HepG2 (cell line): Measurements from ENCODE around the gene OR5K3. TPM values are rescaled to one million over a fixed set of nuclear protein-coding genes. Genes with fewer than 3 reads are reported as not detected.

Experiments
- ATAC-seq: fragments of 200-7000 bp; cut with Tn5 transposase; 3 replicates; pipeline ENCODE4 v1.9.1; 2020; ENCODE audit warnings: mild to moderate bottlenecking, moderate library complexity
- BruUV-seq: library from RNA; stranded (reverse); fragments of 400-500 nt; replicated peaks from 2 replicates; lab custom pipeline; 2021; lab: Mats Ljungman, UMichigan
- CTCF ChIA-PET: fragments of 300-600 bp; formaldehyde crosslinking; extraction: SDS; loops from one replicate; lab custom pipeline; 2021; ENCODE audit warnings: low total read pairs, inconsistent platforms, low intra/inter-chr PET ratio; lab: Yijun Ruan, JAX
- POLR2A ChIA-PET: fragments of 350-600 bp; sonication (Branson Sonifier 250); formaldehyde crosslinking; loops from one replicate; lab custom pipeline; 2020; ENCODE audit warnings: antibody characterized with exemption, inconsistent platforms; lab: Yijun Ruan, JAX
- DNase-seq: peaks from one replicate; pipeline ENCODE4 v3.0.0-alpha.2; 2015; ENCODE audit warnings: low spot score
- FAIRE-seq: peaks from 3 replicates; lab custom pipeline; 2011; peaks lifted over from hg19 to GRCh38; lab: Jason Lieb, UNC
- H2AFZ ChIP-seq: one replicate; pipeline ENCODE4 v1.6.1; 2011; ENCODE audit warnings: low read length, inconsistent platforms
- H3K27ac ChIP-seq: fragments of 300-600 bp; 3 replicates; pipeline ENCODE4 v1.8.0; 2011; ENCODE audit warnings: mixed run types, mild to moderate bottlenecking, mixed read lengths, low read length, inconsistent platforms; ENCODE audit not compliant: insufficient read depth; ENCODE audit errors: extremely low read length
- H3K27me3 ChIP-seq, 2 experiments: fragments of 200-600 bp in 1 of 2; 2 replicates in 1 of 2; 3 replicates in 1 of 2; pipeline versions ENCODE4 v1.6.0 to v1.8.0; 2011; ENCODE audit warnings: low read length in 2 of 2, mild to moderate bottlenecking in 2 of 2, moderate library complexity in 2 of 2, inconsistent platforms in 1 of 2; ENCODE audit not compliant: insufficient read depth in 2 of 2, control insufficient read depth in 1 of 2
- H3K36me3 ChIP-seq, 2 experiments: fragments of 200-600 bp in 1 of 2; replicated peaks in 1 of 2; 2 replicates in 1 of 2; 3 replicates in 1 of 2; pipeline versions ENCODE4 v1.5.1 to v1.8.0; 2011; ENCODE audit warnings: low read length in 2 of 2, inconsistent platforms in 1 of 2; ENCODE audit not compliant: insufficient read depth in 2 of 2, control insufficient read depth in 1 of 2
- H3K4me1 ChIP-seq: 2 replicates; pipeline ENCODE4 v1.5.1; 2012; ENCODE audit warnings: low read length, inconsistent platforms; ENCODE audit not compliant: insufficient read depth
- H3K4me2 ChIP-seq: 2 replicates; pipeline ENCODE4 v1.6.0; 2011; ENCODE audit warnings: low read depth, low read length, inconsistent platforms
- H3K4me3 ChIP-seq, 3 experiments: fragments of 200-600 bp in 1 of 3; sonication (generic), shearing (Covaris generic) in 1 of 3; replicated peaks in 1 of 3; 2 replicates each; pipeline ENCODE4 v1.5.1; 2011 to 2016; ENCODE audit warnings: low read length in 3 of 3, inconsistent platforms in 2 of 3, low read depth in 2 of 3, mild to moderate bottlenecking in 2 of 3, control low read depth in 1 of 3, mixed read lengths in 1 of 3; ENCODE audit not compliant: insufficient read depth in 1 of 3
- H3K79me2 ChIP-seq: one replicate; pipeline ENCODE4 v1.6.1; 2011; ENCODE audit warnings: low read length, inconsistent platforms; ENCODE audit not compliant: insufficient read depth
- H3K9ac ChIP-seq: 2 replicates; pipeline ENCODE4 v1.6.0; 2011; ENCODE audit warnings: mild to moderate bottlenecking, low read depth, low read length, inconsistent platforms; ENCODE audit not compliant: insufficient read depth
- H3K9me3 ChIP-seq: 2 replicates; pipeline ENCODE4 v1.5.1; 2012; ENCODE audit warnings: mild to moderate bottlenecking, low read length
- H4K20me1 ChIP-seq: 2 replicates; pipeline ENCODE4 v1.6.0; 2011; ENCODE audit warnings: inconsistent platforms, mild to moderate bottlenecking, low read length, moderate library complexity; ENCODE audit not compliant: insufficient read depth
- ATF4 ChIP-seq, 2 experiments: fragments of 450-650 bp in 1 of 2; sonication (generic) in 1 of 2; formaldehyde crosslinking; IDR thresholded peaks; 2 replicates each; pipeline versions ENCODE4 v1.5.0 to v1.8.0; 2020 to 2022; ENCODE audit warnings: mild to moderate bottlenecking in 1 of 2, missing genetic modification reagents in 1 of 2
- CEBPG ChIP-seq: IDR thresholded peaks from 2 replicates; pipeline ENCODE4 v1.6.1; 2016
- CTCF ChIP-seq: sonication (generic); formaldehyde crosslinking; IDR thresholded peaks from 2 replicates; pipeline ENCODE4 v1.5.0; 2020; ENCODE audit warnings: mild to moderate bottlenecking, missing genetic modification reagents, moderate library complexity
- FOXA1 ChIP-seq, 2 experiments: fragments of 450-650 bp in 1 of 2; sonication (generic) in 1 of 2; formaldehyde crosslinking in 1 of 2; IDR thresholded peaks; 2 replicates each; pipeline versions ENCODE4 v1.4.0 to v1.6.1; 2016 to 2020; ENCODE audit warnings: missing genetic modification reagents in 1 of 2
- GLI4 ChIP-seq: sonication (generic); formaldehyde crosslinking; IDR thresholded peaks from 2 replicates; pipeline ENCODE4 v1.5.1; 2020; ENCODE audit warnings: missing genetic modification reagents, mild to moderate bottlenecking, moderate library complexity, borderline replicate concordance
- MAFK ChIP-seq, 2 experiments: IDR thresholded peaks in 1 of 2; conservative IDR thresholded peaks in 1 of 2; 2 replicates each; pipeline ENCODE4 v1.6.1; 2011; ENCODE audit warnings: improper control_type of control experiment in 2 of 2, low read length in 2 of 2
- NFE2L2 ChIP-seq: fragments of 150-350 bp; IDR thresholded peaks from 2 replicates; pipeline ENCODE4 v1.6.1; 2014; ENCODE audit warnings: low read length
- RAD21 ChIP-seq: fragments of 450-650 bp; formaldehyde crosslinking; IDR thresholded peaks from 2 replicates; pipeline ENCODE4 v1.5.0; 2020; ENCODE audit warnings: mild to moderate bottlenecking
- RFX1 ChIP-seq: fragments of 450-650 bp; IDR thresholded peaks from 2 replicates; pipeline ENCODE4 v1.6.1; 2017
- SRSF9 ChIP-seq: fragments of 200-400 bp; formaldehyde crosslinking; IDR thresholded peaks from 2 replicates; pipeline ENCODE4 v1.6.1; 2018; ENCODE audit warnings: borderline replicate concordance, mild to moderate bottlenecking, low read depth, low read length; ENCODE audit not compliant: insufficient read depth, poor library complexity, severe bottlenecking
- STAG1 ChIP-seq: sonication (generic); formaldehyde crosslinking; IDR thresholded peaks from 2 replicates; pipeline ENCODE4 v1.4.0; 2020; ENCODE audit warnings: missing genetic modification reagents
- ZNF160 ChIP-seq: sonication (generic); formaldehyde crosslinking; IDR thresholded peaks from 2 replicates; pipeline ENCODE4 v1.8.0; 2022; ENCODE audit warnings: mild to moderate bottlenecking, inconsistent platforms, missing genetic modification reagents
- ZNF616 ChIP-seq: sonication (generic); formaldehyde crosslinking; IDR thresholded peaks from 2 replicates; pipeline ENCODE4 v1.5.0; 2020; ENCODE audit warnings: low read depth, mild to moderate bottlenecking, missing genetic modification reagents
- WGBS: methylation state at CpG from one replicate; pipeline ENCODE4 v1.1.6; 2017; ENCODE audit warnings: low lambda C conversion rate; 5-methylcytosine and 5-hydroxymethylcytosine counted together
- in situ Hi-C: cut with HindIII; loops from 2 replicates; pipeline ENCODE4 v1.10.0; 2017; ENCODE audit warnings: low pct_unique_long_range_greater_than_20kb; ENCODE audit not compliant: extremely low pct_ligation_motif_present
- intact Hi-C: fragments of 100-400 bp; cut with micrococcal nuclease; formaldehyde crosslinking; loops from one replicate; pipeline ENCODE4 v1.10.0; 2022; ENCODE audit not compliant: unreplicated experiment
- polyA plus RNA-seq, 8 experiments: library from polyadenylated mRNA; depleted of rRNA in 3 of 8; stranded (reverse) in 7 of 8; unstranded in 1 of 8; fragments of >200 nt; fragmentation: Illumina TruSeq in 4 of 8; extraction: Trizol in 4 of 8; gene quantifications; 2 replicates each; pipeline versions ENCODE4 v1.2.1 to v1.2.3, GENCODE V29; 2011 to 2016; ENCODE audit warnings: low read depth in 4 of 8, missing spikeins in 1 of 8, mixed read lengths in 1 of 8; ENCODE audit not compliant: insufficient read depth in 1 of 8
- total RNA-seq, 5 experiments: library from RNA; depleted of rRNA; stranded (reverse); fragments of >200 nt; fragmentation: Illumina TruSeq; extraction: Trizol; gene quantifications; 2 replicates each; pipeline ENCODE4 v1.2.3, GENCODE V29; 2016; ENCODE audit warnings: low read depth in 1 of 5

OR5K3 gene
- total and polyA plus RNA-seq, 2 of the 13 experiments (the other 11 are each of a cell fraction or from before 2014, with no cell fraction given): not detected

- no peak overlapping the region for H3K4me3 ChIP-seq
- no peak overlapping the region for H3K27ac ChIP-seq
- BruUV-seq: no TSS peak
- FAIRE-seq (no peak), DNase-seq (no peak)
- in situ Hi-C loops (no loop called here), intact Hi-C loops (no loop called here)
- no peaks in the 10 kb centered on the region for H3K79me2 ChIP-seq
- H3K4me2 ChIP-seq: no peak overlapping the region
- no peak overlapping the region for H2AFZ ChIP-seq
- CTCF ChIA-PET: no interaction called here
- H3K27me3 ChIP-seq: no peaks in the 10 kb centered on the region
- H3K9me3 ChIP-seq: peaks cover 6% of the 10 kb centered on the region; the same call in 1 of the 2 replicates
- TF ChIP-seq ZNF160 (CRISPR knock-in tag) (peak; percentile 94; the same call in 1 of the 2 replicates), GLI4 (CRISPR knock-in tag) (no peak), SRSF9 (no peak), ZNF616 (CRISPR knock-in tag) (no peak)
- TF ChIP-seq, all 625 proteins: peak for 1
- ATAC-seq: no peak
- no peaks in the 10 kb centered on the region for H3K36me3 ChIP-seq
- no peaks in the 10 kb centered on the region for H4K20me1 ChIP-seq
- H3K9ac ChIP-seq: no peak overlapping the region
- no peaks in the 10 kb centered on the region for H3K4me1 ChIP-seq
- POLR2A ChIA-PET: no interaction called here
Observed at GRCh38 chr3:98359250-98359649, 31.2 kb upstream of the OR5K3 start.

- H3K4me2 ChIP-seq: no peak overlapping the region
- ATAC-seq (peak; percentile 99), FAIRE-seq (no peak), DNase-seq (peak; percentile 49)
- no peaks in the 10 kb centered on the region for H3K79me2 ChIP-seq
- WGBS: no CpG with 5 or more reads among the region's 1 CpG
- no peak overlapping the region for H3K4me3 ChIP-seq
- H3K36me3 ChIP-seq: no peaks in the 10 kb centered on the region
- in situ Hi-C loops (no loop called here), intact Hi-C loops (loop anchor here (2.0 to 5.0 kb wide), 2 partner anchors 213 to 232 kb away; partner anchors contain the start of gene CPOX)
- no peak overlapping the region for H3K9ac ChIP-seq
- ChIA-PET POLR2A (no interaction called here), CTCF (no interaction called here)
- peaks cover 6% of the 10 kb centered on the region; the same call in 1 of the 2 replicates for H3K9me3 ChIP-seq
- H3K27ac ChIP-seq: no peak overlapping the region
- TF ChIP-seq CTCF: peak; percentile 67
- no peak for TF ChIP-seq RFX1
- TF ChIP-seq MAFK (conservative IDR thresholded peaks at IDR 0.05 in 1 of 2, IDR thresholded peaks at IDR 0.05 in 1 of 2; ENCODE audit: low read length in 2 of 2): peak in 1 of 2 experiments; percentile 39; a peak in 2 of 4 replicates
- peak in 1 of 2 experiments; percentile 72; a peak in 2 of 4 replicates for TF ChIP-seq ATF4 (CRISPR knock-in tag; IDR thresholded peaks at IDR 0.05)
- peak; percentile 63 for TF ChIP-seq STAG1 (CRISPR knock-in tag)
- TF ChIP-seq NFE2L2: no peak
- TF ChIP-seq CEBPG (CRISPR knock-in tag): 0 out of 2 replicates have a peak, but pooled peaks have one; percentile 21
- TF ChIP-seq RAD21 (CRISPR knock-in tag): 0 out of 2 replicates have a peak, but pooled peaks have one; percentile 19
- no peak for TF ChIP-seq FOXA1 (IDR thresholded peaks at IDR 0.05)
- peak; percentile 57 for TF ChIP-seq FOXA1 (CRISPR knock-in tag; IDR thresholded peaks at IDR 0.05)
- H3K27me3 ChIP-seq: no peaks in the 10 kb centered on the region; a peak in 1 of 5 replicates
- no peaks in the 10 kb centered on the region for H3K4me1 ChIP-seq
- H2AFZ ChIP-seq: no peak overlapping the region
- no TSS peak for BruUV-seq
- no peaks in the 10 kb centered on the region for H4K20me1 ChIP-seq
Observed at GRCh38 chr3:98359993-98360675, 30.3 kb upstream of the OR5K3 start.
